VCaP (cell line): ENCODE data around the gene SLC8A1.

Experiments used
- H3K27ac ChIP-seq: fragments of 450-650 bp; 2 replicates; pipeline ENCODE4 v1.5.1; 2017
- TF ChIP-seq, protein P1 (sequence below): fragments of 450-650 bp; conservative IDR thresholded peaks from 2 replicates; pipeline ENCODE4 v1.5.1; 2017; ENCODE audit warnings: mild to moderate bottlenecking, moderate library complexity

The SLC8A1 gene

DNA sequence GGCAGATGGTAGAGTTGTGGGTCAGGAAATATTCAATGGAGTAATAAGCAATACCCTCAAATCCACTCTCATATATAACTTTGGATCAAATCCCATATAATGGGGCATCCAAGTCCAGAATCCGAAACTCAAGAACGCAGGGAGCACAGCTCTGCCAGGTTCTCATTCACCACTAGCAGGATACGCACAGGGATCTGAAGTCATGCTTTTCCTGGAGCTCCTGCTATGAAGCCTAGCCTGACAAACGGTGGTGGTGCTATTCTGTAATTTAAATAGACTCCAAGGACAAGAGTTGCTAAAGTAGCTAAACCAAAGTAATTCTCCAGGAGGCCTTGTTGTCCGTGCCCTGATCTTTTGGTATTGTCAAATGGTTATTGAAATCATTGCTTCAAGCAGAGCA is 264.8 kb downstream of the SLC8A1 start:
- H3K27ac ChIP-seq: no peak overlapping the region
- TF ChIP-seq, protein P1, sequence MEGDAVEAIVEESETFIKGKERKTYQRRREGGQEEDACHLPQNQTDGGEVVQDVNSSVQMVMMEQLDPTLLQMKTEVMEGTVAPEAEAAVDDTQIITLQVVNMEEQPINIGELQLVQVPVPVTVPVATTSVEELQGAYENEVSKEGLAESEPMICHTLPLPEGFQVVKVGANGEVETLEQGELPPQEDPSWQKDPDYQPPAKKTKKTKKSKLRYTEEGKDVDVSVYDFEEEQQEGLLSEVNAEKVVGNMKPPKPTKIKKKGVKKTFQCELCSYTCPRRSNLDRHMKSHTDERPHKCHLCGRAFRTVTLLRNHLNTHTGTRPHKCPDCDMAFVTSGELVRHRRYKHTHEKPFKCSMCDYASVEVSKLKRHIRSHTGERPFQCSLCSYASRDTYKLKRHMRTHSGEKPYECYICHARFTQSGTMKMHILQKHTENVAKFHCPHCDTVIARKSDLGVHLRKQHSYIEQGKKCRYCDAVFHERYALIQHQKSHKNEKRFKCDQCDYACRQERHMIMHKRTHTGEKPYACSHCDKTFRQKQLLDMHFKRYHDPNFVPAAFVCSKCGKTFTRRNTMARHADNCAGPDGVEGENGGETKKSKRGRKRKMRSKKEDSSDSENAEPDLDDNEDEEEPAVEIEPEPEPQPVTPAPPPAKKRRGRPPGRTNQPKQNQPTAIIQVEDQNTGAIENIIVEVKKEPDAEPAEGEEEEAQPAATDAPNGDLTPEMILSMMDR: no peak

DNA sequence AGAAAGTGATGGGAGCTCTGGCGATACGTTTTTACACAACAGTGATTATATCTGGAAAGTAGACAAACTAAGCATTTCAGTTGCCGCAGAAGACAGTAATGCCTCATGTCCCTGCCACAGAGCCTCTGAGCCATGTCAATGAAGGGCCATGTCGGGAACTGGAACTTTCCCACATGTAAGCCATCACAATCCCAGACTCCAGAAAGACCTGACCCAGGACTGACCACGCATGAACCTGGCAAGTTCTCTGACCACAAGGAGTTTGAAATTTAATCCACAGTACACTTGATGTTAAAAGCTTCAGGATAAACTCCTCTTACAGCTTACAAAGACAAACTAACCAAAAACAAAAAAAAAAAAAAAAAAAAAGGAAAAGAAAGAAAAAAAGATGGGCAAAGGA is 267.3 kb downstream of the SLC8A1 start:
- TF ChIP-seq, protein P1: no peak
- H3K27ac ChIP-seq: no peak overlapping the region

DNA sequence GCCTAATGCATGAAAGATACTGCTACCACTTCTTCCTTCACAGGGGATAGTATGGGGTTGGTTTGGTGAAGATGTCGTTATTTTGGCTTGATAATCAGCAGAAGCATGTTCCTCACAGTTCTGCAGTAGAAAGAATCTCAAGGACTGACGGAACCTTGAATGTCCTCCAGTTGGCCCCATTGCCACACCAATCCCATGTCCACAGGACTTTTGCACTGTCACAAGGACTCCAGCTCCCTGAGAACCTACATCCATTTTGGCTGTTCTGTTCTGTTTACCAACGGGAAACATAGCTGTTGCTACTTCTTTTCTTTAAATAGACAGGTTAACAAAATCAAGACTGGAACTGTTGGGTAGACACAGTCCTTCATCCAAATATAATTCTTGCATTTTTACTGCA is 270.0 kb downstream of the SLC8A1 start:
- TF ChIP-seq, protein P1: no peak

DNA sequence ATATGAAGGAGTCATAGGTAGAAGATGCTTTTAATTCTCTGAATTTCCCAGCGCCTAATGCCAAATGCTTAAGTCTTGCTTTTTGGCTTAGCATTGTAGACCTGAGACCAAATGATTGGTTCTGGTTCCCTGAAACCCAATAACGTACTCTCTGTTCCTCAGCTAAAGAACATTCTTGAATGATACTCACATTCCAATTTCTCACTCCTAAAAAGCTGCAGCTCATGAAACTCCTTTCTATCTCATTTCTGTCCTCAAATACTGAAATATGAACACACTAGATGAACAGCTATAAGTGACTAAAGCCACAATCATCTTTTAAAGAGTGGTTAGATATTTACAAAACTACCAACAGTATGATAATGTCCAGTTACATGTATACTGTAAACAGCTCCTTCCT is 272.1 kb downstream of the SLC8A1 start:
- H3K27ac ChIP-seq: no peak overlapping the region
- TF ChIP-seq, protein P1: no peak

More for the DNA sequence above, 270.0 kb downstream of the SLC8A1 start:
- H3K27ac ChIP-seq: no peak overlapping the region

DNA sequence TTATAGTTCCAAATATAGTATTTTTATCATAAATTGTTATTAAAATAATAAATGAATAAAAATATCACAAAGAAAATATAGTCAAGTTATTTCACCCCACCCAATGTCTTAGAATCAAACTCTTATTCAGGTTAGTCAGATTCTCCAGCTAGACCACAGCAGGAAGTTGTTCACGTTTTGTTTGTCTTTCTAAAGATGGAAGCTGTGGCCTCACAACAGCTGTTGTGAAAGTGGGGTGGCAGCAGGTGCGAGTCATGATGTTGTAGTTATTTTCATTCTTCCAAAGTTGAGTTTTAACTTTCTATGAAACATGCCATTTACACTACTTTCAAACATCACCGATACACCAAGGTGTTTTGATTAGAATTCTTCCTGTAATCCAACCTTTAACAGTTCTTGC is 272.9 kb downstream of the SLC8A1 start:
- no peak overlapping the region for H3K27ac ChIP-seq
- TF ChIP-seq, protein P1: no peak

DNA sequence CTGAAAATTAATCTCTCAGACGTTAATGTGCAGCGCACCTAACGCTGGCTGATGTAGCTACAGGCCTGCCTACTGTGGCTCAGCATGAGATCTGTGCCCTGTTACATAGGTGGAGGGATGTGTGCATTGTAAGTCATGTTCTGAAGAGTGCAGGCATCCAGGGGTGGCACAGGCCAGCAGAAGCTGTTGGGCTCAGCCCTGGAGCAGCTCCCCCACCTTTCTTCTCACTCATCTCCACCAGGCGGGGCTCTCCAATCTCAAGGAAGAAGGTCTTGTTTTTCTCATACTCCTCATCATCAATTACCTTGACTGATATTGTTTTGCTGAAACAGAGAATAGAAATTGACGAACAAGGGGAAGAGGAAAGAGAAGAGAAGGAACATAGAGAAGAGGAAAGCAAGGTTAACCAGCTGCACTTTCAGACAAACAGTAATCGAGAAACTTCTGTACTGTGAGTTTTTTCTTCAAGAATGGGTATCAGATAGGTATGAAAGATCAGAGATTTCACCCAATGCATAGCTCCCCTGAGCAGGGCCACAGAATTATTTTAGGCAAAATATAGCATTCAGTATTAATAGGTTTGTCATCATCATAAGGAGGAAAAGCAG is 273.6 kb downstream of the SLC8A1 start:
- no peak overlapping the region for H3K27ac ChIP-seq
- TF ChIP-seq, protein P1: no peak

DNA sequence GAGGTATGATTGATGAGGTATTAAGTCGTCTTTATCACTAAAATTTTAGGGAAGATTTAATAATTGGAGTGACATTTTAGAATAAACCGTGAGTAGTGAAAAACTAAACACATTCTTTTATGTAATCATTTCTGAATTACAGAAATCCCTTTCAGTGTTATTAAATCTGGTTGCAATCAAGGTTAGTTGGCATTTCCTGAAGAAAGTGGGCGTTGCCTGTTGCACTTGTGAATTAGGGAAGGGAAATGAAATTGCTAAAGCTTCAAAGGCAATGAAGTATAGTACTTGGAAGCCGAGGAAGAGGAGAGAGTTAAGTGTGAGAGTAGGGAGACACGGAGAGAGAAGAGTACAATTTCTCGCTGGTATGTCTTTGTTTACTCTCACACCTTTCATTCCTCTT is 274.5 kb downstream of the SLC8A1 start:
- no peak overlapping the region for H3K27ac ChIP-seq
- TF ChIP-seq, protein P1: no peak
